ENCODE measurements around the gene GPRASP1. TPM values are rescaled to one million over a fixed set of nuclear protein-coding genes. Genes with fewer than 3 reads are reported as not detected.

The GPRASP1 gene
- total RNA-seq, result 15.5 TPM

GRCh38 chrX:102651242-102652011, at the start of gene GPRASP1:
TSS of gene GPRASP1 (plus strand) at chrX:102651483. CDS start at chrX:102653914, 2,431 bp downstream.

Small RNAs within 50 kb of the gene (small RNA-seq; reads per million reads assigned to genes)
- not detected for gene RNU6-589P (ENCODE audit: low replicate concordance)

Other genes with a start within 250 kb of the GPRASP1 start
- gene NXF2B, start 211.5 kb upstream of the GPRASP1 start, total RNA-seq, result 0.12 TPM
- gene TCP11X2, start 179.7 kb upstream of the GPRASP1 start, total RNA-seq, result 1.4 TPM
- gene TMSB15A, start 134.7 kb upstream of the GPRASP1 start, total RNA-seq, result 13.9 TPM
- gene ARMCX5, start 52.0 kb upstream of the GPRASP1 start, total RNA-seq, result 20.6 TPM
- gene GPRASP2, start 61.0 kb downstream of the GPRASP1 start, total RNA-seq, result 38.1 TPM
- gene GPRASP3, start 69.3 kb downstream of the GPRASP1 start, total RNA-seq, result 13.8 TPM